OCI-LY1 (cell line): Measurements from ENCODE around the gene LAMC1.

Experiments used
- H2AFZ ChIP-seq: fragments of 200-600 bp; sonication (generic), shearing (Covaris generic); 2 replicates; pipeline ENCODE4 v1.6.0; 2014; ENCODE audit warnings: antibody characterized with exemption, mild to moderate bottlenecking, low read length
- H3F3A ChIP-seq: fragments of 200-600 bp; sonication (generic), shearing (Covaris generic); 2 replicates; pipeline ENCODE4 v1.6.0; 2014; ENCODE audit warnings: mild to moderate bottlenecking, antibody characterized with exemption, low read length, moderate library complexity; ENCODE audit not compliant: insufficient read depth
- H3K27ac ChIP-seq: fragments of 200-600 bp; sonication (generic); 2 replicates; pipeline ENCODE4 v1.5.1; 2014; ENCODE audit warnings: low read length, mixed run types, mild to moderate bottlenecking, low read depth; ENCODE audit not compliant: poor library complexity, severe bottlenecking
- H3K27me3 ChIP-seq: fragments of 200-600 bp; sonication (generic); 2 replicates; pipeline ENCODE4 v1.6.0; 2014; ENCODE audit warnings: antibody characterized with exemption, mild to moderate bottlenecking, low read length, moderate library complexity; ENCODE audit not compliant: insufficient read depth
- H3K36me3 ChIP-seq: fragments of 200-600 bp; sonication (generic); 2 replicates; pipeline ENCODE4 v1.6.1; 2014; ENCODE audit warnings: mild to moderate bottlenecking, antibody characterized with exemption, low read length, moderate library complexity, mixed read lengths; ENCODE audit not compliant: insufficient read depth
- H3K4me1 ChIP-seq: fragments of 200-600 bp; sonication (generic); 2 replicates; pipeline ENCODE4 v1.5.1; 2014; ENCODE audit warnings: mild to moderate bottlenecking, low read length, moderate library complexity; ENCODE audit not compliant: insufficient read depth, severe bottlenecking
- H3K4me2 ChIP-seq: fragments of 200-600 bp; sonication (generic), shearing (Covaris generic); 2 replicates; pipeline ENCODE4 v1.6.1; 2014; ENCODE audit warnings: low read length
- H3K4me3 ChIP-seq: fragments of 200-600 bp; sonication (generic); 2 replicates; pipeline ENCODE4 v1.5.1; 2014; ENCODE audit warnings: low read length, low read depth, mild to moderate bottlenecking, mixed read lengths; ENCODE audit not compliant: poor library complexity, severe bottlenecking
- H3K79me2 ChIP-seq: fragments of 200-600 bp; shearing (Covaris generic); 2 replicates; pipeline ENCODE4 v1.6.1; 2016; ENCODE audit warnings: mixed run types, low read length, mixed read lengths; ENCODE audit not compliant: insufficient read depth
- H3K9ac ChIP-seq: fragments of 200-600 bp; sonication (generic), shearing (Covaris generic); 2 replicates; pipeline ENCODE4 v1.6.1; 2014; ENCODE audit warnings: mild to moderate bottlenecking, low read length, mixed read lengths
- H3K9me2 ChIP-seq: fragments of 200-600 bp; sonication (generic), shearing (Covaris generic); 2 replicates; pipeline ENCODE4 v1.6.1; 2014; ENCODE audit warnings: low read depth, mild to moderate bottlenecking, low read length, mixed read lengths
- H3K9me3 ChIP-seq: fragments of 200-600 bp; shearing (Covaris generic); 2 replicates; pipeline ENCODE4 v1.6.1; 2014; ENCODE audit warnings: low read length, mixed read lengths
- H4K20me1 ChIP-seq: fragments of 200-600 bp; sonication (generic), shearing (Covaris generic); 2 replicates; pipeline ENCODE4 v1.6.0; 2016; ENCODE audit warnings: mild to moderate bottlenecking, low read length; ENCODE audit not compliant: insufficient read depth
- EZH2 ChIP-seq: fragments of 200-600 bp; sonication (generic), shearing (Covaris generic); IDR thresholded peaks from 2 replicates; pipeline ENCODE4 v1.8.0; 2017; ENCODE audit warnings: borderline replicate concordance, mixed run types, mild to moderate bottlenecking, antibody characterized with exemption, low read length, moderate library complexity, mixed read lengths
- TF ChIP-seq, protein P1 (sequence below): fragments of 200-600 bp; sonication (generic), shearing (Covaris generic); IDR thresholded peaks from 2 replicates; pipeline ENCODE4 v1.5.1; 2017; ENCODE audit warnings: mild to moderate bottlenecking, antibody characterized with exemption, low read length, moderate library complexity, mixed read lengths

The LAMC1 gene

DNA sequence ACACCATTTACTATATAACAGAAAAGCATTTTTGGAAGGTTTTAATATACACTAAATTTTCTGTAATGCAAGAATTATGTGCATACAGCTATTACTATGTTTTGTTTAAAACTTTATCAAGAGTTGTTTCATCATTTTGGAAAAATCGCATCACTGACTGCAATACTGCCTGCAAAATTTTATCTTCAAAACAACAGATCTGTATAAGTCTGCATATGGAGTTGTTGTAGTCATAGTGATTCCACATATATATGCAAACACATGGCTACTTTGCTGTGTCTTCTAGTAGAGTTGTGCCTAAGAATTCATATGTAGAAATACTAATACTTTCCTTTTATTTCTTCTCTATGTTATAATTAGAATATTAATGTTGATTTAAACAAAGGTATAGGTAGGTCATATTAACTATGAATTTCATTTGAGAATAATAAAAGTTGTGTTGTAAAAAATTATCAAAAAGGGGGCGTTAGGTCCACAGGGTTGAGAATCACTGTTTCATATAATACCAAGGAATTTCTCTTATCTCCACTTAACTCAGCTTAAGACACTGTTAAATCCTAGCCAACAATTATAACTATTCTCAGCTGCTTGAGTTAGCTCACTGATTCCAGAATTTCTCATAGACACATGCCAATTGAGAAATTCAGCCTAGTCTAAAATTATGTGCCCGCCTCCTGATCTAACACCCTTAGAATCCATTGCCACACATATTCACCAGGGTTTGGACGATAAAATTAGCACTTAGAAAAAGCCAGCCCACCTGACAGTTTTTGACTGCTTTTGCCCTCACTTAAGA is 22.9 kb upstream of the LAMC1 start:
- H4K20me1 ChIP-seq = no peaks in the 10 kb centered on the region
- H3K9me3 ChIP-seq = no peaks in the 10 kb centered on the region
- H3K9me2 ChIP-seq = no peaks in the 10 kb centered on the region
- H2AFZ ChIP-seq = no peak overlapping the region
- H3K79me2 ChIP-seq = no peaks in the 10 kb centered on the region
- H3K4me1 ChIP-seq = no peaks in the 10 kb centered on the region
- TF ChIP-seq, protein P1, sequence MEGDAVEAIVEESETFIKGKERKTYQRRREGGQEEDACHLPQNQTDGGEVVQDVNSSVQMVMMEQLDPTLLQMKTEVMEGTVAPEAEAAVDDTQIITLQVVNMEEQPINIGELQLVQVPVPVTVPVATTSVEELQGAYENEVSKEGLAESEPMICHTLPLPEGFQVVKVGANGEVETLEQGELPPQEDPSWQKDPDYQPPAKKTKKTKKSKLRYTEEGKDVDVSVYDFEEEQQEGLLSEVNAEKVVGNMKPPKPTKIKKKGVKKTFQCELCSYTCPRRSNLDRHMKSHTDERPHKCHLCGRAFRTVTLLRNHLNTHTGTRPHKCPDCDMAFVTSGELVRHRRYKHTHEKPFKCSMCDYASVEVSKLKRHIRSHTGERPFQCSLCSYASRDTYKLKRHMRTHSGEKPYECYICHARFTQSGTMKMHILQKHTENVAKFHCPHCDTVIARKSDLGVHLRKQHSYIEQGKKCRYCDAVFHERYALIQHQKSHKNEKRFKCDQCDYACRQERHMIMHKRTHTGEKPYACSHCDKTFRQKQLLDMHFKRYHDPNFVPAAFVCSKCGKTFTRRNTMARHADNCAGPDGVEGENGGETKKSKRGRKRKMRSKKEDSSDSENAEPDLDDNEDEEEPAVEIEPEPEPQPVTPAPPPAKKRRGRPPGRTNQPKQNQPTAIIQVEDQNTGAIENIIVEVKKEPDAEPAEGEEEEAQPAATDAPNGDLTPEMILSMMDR = no peak
- no peak for TF ChIP-seq EZH2
- no peaks in the 10 kb centered on the region for H3K36me3 ChIP-seq
- no peak overlapping the region for H3K4me3 ChIP-seq
- H3K27ac ChIP-seq = no peak overlapping the region
- H3K4me2 ChIP-seq = no peak overlapping the region
- no peak overlapping the region for H3K9ac ChIP-seq
- no peaks in the 10 kb centered on the region for H3F3A ChIP-seq
- no peaks in the 10 kb centered on the region for H3K27me3 ChIP-seq

DNA sequence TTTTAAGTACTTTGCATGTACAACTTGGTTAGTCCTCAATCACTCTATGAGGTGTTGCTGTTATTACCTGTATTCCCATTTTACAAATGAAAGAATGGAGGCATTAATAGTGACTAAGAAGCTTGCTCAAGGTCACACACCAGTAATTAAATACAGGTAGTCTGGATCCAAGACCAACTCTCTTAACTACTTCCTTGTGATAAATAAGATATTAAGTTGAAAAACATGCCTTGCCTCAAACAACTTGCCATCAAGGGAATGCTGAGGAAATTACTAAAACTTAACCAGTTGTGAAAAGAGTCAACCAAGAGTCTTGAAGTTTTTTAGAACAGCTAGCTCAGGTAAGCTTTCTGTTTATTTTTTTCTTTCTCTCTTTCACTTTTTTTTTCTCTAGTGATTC is 21.0 kb upstream of the LAMC1 start:
- Histone ChIP-seq H3F3A (no peaks in the 10 kb centered on the region), H2AFZ (no peak overlapping the region), H3K9ac (no peak overlapping the region), H3K4me3 (no peak overlapping the region), H3K27me3 (no peaks in the 10 kb centered on the region), H4K20me1 (no peaks in the 10 kb centered on the region), H3K4me2 (no peak overlapping the region), H3K9me3 (no peaks in the 10 kb centered on the region), H3K79me2 (no peaks in the 10 kb centered on the region), H3K4me1 (no peaks in the 10 kb centered on the region), H3K9me2 (no peaks in the 10 kb centered on the region), H3K27ac (no peak overlapping the region), H3K36me3 (no peaks in the 10 kb centered on the region)
- TF ChIP-seq, protein P1 = no peak
- TF ChIP-seq EZH2 = no peak

DNA sequence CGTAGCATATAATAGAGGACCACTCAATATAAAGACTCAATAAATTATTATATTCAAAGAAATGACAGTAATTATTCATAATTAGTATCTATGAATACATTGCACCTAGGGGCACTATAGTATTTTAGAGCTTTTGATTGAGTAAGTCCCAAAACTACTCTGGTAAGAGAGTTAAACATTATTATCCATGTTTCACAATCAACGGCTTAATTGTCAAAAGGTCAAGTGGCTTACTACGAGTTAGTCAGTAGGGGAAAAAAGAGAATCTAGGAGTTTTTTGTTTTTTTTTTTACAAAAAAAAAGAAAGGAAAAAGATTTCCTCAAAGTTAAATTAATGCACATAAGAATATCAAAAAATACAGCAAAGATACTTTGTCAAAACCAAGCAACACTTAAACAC is 20.4 kb upstream of the LAMC1 start:
- Histone ChIP-seq H3K9ac (no peak overlapping the region), H3K27ac (no peak overlapping the region), H3K79me2 (no peaks in the 10 kb centered on the region), H3F3A (no peaks in the 10 kb centered on the region), H3K4me3 (no peak overlapping the region), H3K4me2 (no peak overlapping the region), H3K36me3 (no peaks in the 10 kb centered on the region), H3K9me3 (no peaks in the 10 kb centered on the region), H4K20me1 (no peaks in the 10 kb centered on the region), H3K27me3 (no peaks in the 10 kb centered on the region), H3K9me2 (no peaks in the 10 kb centered on the region), H3K4me1 (no peaks in the 10 kb centered on the region), H2AFZ (no peak overlapping the region)
- TF ChIP-seq, protein P1 = no peak
- TF ChIP-seq EZH2 = no peak
